IPS DF 4.7 (cell line): ENCODE data around the gene PCSK5.
"Not testable (repeated sequence)": the region's sequence is repeated elsewhere in the genome, so short reads cannot be mapped to it uniquely, and the experiment has no call there.

ENCODE experiments used
- DNase-seq: peaks from one replicate; pipeline ENCODE4 v3.0.0-alpha.2; 2013; ENCODE audit warnings: low spot score; ENCODE audit errors: extremely low read depth

PCSK5 gene

DNA sequence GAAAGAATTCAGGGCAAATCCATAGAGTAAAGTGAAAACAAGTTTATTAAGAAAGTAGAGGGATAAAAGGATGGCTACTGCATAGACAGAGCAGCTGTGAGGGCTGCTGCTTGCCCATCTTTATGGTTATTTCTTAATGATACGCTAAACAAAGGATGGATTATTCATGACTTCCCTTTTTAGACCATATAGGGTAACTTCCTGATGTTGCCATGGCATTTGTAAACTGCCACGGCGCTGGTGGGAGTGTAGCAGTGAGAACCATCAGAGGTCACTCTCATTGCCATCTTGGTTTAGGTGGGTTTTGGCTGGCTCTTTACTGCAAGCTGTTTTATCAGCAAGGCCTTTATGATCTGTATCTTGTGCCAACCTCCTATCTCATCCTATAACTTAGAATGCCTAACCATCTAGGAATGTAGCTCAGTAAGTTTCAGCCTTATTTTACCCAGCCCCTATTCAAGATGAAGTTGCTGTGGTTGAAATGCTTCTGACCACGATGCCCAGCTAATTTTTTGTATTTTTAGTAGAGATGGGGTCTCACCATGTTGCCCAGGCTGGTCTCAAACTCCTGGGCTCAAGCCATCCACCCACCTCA, 461.6 kb downstream of the PCSK5 start:
- no peak for DNase-seq

DNA sequence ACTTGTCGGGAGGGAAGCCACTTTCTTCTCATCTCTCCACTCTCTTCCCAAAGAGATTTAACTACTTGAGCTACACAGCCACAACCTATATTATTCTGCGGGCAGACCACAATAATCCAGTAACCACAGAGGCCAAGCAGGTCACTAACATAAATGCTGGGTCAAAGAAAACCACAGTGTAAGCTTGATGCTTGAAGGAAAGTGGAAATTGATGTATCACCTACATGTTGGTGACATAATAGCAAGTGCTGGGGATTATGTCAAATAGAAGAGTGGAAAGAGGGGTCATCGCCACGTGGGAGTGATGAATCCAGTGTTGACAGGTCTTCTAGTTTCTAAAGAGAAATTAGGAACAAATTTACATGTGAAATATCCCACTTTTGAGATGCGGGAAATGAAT, 462.8 kb downstream of the PCSK5 start:
- no peak for DNase-seq

DNA sequence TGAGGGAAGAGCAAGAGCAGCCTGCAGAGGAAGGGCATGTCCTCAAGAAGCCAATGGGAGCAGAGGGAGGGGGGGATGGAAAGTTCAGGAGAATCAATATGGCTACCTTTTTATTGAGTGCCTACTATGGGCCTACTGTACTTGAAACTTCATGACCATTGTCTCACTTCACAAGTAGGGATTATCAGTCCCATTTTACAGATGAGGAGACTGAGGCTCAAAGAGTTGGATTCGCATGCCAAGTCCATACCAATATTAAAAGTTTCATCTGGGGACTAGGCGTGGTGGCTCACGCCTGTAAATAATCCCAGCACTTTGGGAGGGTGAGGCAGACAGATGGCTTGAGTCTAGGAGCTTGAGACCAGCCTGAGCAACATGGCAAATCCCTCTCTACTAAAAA, 463.7 kb downstream of the PCSK5 start:
- DNase-seq = no peak

DNA sequence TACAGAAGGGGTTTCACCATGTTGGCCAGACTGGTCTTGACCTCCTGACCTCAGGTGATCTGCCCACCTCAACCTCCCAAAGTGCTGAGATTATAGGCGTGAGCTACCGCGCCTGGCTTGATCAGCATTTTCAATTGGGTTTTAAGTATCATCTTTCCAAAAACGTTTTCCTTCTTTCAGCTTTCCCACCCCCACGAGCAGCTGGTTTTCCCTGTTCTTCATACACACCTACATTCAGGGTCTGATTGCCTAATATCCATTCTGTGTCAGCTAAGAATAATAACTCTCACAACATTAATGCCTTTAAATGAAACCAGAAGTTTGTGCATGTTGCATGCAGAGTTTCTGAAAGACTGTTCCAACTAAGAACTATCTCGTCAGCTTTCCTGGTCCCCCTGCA, 465.4 kb downstream of the PCSK5 start:
- no peak for DNase-seq

DNA sequence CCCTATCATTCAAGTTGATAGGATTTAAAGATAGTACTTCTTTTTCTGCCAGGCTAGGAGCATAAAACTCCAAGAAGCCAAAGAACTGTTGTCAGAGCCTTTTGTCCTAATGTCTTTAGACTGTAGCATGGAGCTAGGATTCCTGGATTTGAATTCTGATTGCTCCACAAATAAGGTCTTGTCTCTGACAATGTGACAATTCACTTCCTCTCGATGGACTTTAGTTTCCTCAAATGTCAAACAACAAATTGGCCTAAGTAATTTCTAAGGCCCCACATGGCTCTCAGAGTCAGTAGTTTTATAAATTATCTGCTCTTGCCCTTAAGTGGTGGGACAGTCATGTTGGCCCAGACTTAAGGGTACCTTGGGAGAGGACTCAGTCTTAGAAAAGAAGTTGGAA, 467.1 kb downstream of the PCSK5 start:
- no peak for DNase-seq

DNA sequence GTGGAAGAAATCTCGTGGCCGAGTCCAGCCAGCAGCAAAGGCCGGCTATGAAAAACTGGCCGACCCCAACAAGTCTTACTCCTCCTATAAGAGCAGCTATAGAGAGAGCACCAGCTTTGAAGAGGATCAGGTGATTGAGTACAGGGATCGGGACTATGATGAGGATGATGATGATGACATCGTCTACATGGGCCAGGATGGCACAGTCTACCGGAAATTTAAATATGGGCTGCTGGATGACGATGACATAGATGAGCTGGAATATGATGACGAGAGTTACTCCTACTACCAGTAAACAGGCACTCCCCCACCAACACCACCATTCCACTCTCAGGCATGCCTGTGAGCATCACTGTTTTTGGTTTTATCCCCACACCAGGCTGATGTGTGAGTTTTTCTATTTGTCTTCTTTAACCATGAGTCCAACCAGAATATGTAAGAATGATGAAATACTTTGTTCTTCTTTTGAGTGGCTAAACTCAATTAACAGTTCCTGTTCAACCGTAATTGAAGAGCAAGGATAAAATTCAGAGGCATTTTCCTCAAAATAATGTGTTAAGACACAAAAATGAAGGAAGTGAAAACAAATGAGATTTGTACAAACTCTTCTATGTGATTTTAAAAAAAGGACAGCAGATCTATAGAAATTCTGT, 468.3 kb downstream of the PCSK5 start:
- DNase-seq = no peak

DNA sequence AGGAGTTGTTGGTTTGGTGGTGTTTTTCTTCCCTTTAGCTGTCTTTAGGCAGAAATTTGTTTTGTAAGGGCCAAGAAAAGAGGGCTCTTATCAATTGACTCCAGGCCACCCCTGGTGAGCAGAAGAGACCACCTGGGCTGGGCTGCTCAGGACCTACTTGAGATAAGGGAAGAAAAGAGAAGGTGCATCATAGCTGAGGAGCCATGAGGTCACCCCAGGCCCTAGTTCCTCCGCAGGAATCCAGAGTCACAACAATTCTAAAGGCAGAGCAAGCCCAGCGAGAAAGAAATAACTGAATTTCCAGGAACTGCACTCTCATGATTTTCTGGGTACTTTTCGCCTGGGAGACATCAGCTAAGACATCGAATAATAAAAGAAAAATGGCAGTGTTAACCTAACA, 468.9 kb downstream of the PCSK5 start:
- no peak for DNase-seq

DNA sequence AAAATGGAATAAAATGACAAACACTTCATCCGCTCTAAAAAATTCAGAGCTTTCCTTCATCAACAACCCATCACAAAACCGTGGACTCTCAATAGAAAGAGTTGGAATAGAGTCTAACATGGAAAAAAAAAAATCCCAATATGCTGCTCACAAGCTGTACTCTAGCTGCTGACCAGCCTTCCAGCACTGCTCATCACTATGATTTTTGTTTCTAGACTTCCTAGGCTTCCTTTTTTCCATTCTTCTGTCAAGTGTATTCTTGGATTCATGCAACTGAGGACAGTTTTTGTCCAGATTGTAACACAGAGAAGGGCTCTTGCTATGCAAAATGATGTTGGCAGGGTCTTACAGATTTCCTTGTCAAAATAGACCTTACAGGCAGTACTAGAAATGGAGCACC, 469.3 kb downstream of the PCSK5 start:
- DNase-seq = no peak

DNA sequence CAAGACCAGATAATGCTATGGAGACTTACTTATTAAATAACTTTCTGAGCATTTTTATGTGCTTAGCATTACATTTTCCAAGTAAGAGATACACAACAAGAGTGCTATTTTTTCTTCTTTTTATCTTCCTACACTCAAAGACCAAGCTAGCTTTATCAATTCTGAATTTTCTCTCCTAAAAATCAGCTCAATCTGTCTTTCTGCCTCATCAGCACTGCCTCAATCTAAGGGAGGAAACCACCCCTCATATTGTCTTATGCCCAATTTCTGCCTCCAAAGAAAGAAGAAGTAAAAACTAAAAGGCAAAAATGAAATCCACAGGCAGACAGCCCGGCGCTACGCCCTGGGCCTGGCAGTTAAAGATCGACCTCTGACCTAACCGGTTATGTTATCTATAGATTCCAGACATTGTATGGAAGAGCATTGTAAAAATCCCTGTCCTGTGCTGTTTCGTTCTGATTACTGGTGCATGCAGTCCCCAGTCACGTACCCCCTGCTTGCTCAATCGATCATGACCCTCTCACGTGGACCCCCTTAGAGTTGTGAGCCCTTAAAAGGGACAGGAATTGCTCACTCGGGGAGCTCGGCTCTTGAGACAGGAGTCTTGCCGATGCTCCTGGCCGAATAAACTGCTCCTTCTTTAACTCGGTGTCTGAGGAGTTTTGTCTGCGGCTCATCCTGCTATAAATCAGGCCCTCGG, 472.0 kb downstream of the PCSK5 start:
- not testable (repeated sequence) for DNase-seq

DNA sequence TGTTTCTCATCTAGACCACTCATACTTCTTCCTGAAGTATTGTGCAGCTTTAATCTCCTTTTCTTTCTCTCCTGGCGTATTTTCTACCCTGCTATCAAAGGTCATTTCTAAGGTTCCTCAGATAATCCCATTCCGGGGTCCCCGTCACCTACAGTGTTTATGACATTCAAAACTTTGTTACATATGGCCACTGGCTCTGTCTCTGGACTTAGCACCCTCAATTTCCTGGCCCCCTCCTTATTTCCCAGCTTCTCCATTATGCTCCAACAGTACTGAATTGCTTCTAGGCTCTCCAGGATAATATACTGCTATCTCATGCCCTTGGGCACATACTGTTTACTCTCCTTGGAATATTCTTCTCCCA, 472.5 kb downstream of the PCSK5 start:
- no peak for DNase-seq

DNA sequence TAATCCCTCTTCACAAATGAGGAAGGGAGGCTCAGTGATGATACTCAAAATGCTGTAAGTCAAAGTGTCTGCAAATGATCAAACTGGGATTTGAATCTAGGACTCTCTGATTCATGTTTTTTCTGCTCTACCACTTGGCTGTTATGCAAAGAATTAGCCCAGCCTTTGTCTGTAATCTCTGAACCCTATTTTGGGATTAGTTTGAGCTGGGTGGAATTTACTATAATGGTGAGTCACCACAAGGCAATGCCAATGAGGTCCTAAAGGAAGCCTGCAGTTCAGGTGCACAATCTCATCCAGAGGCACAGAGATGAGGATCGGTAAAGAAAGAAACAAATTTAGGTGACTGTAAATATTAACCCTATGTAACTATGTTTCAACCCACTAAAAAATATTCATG, 474.6 kb downstream of the PCSK5 start:
- DNase-seq = no peak

DNA sequence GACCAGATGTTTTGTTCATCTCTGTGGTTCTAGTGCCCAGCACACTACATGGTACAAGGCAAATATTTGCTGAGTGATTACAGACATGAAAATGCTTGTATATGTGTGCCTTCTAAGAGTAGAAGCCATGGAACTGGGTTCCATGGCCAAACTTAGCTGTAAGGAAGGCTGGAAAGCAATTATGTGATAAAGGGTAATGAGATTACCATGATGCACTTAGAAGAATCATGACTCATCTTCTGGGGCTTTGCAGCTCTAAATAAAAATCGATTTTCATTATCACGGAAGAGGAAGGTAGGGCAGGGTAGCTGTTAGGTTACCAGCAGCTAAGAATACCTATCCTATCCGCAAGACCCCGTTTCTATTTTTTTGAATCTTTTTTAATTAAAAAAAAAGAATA, 475.8 kb downstream of the PCSK5 start:
- DNase-seq = no peak

DNA sequence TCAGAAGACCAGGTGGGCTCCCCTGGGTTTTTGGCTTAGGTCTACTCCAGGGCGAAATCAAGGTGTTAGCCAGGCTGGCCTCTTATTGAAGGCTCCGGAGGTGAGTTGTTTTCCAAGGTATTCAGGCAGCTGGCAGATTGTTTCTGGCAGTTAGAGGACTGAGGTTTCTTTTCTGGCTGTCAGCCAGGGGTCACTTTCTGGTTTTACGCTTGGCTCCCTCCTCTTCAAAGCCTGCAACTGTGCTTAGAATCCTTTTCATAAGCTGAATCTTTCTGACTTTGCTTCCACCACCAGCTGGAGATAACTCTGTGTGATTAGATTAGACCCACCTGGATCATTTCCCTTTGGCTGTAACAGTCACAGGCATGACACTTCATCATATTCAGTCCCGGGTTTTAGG, 479.1 kb downstream of the PCSK5 start:
- DNase-seq = no peak

DNA sequence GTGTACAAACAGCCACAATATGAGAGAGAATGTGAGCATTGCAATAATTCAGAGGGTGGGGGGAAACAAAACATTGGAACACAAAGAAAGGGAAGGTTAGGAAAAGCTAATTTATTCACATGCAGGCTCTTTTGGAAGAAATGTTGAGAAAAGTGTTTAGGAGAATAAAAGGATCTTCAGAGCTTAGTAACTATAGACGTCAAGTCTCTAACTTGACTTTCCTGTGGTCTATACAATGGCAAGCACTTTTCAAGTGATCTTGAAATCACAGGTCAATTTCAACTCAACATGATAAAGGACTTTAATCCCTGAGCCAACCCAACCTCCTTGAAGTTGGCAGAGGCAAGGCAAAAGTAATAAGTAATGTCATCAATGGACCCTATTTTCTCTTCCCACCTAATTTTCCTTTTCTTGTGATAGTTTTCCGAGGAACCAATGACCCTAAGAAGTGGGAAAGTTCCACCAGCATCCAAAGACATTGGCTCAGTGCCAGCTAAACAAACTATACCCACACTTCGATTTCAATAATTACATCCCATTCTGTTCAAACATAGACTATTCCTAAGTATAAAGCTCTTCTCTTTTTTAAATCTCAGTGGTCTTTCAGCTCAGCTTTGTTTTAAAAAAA, 480.0 kb downstream of the PCSK5 start:
- DNase-seq = no peak

DNA sequence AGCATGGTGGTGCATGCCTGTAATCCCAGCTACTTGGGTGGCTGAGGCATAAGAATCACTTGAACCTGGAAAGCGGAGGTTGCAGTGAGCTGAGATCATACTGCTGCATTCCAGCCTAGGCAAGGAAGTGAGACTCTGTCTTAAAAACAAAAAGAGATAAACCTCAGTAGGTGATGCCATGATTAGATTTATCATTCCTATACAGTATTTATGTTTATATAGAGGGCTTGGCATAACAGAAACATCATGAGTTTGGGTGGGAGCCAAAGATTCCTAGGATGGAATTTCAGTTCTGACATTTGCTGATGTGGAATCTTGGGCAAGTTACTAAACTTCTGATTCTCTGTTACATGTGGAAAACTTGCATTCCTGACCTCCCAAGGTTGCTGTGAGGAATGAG, 481.4 kb downstream of the PCSK5 start:
- no peak for DNase-seq

DNA sequence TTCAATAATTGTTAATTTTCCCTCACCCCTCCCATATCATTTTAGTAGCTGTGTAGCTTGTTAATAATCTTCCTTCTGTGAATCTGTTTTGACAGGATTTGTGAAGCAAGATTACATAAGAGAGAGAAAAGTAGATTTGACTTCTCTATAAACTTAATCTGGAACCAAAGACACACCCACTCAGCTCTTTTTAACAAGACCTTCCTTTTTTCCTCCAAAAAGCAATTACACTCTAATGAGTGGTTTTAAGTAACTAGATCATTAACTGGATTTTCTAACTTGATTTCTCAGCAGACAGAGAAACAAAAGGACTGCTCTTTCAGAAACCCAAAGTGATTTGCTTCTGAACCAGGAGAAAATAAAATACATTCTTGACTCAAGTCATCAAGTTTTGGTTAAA, 481.9 kb downstream of the PCSK5 start:
- DNase-seq = no peak

DNA sequence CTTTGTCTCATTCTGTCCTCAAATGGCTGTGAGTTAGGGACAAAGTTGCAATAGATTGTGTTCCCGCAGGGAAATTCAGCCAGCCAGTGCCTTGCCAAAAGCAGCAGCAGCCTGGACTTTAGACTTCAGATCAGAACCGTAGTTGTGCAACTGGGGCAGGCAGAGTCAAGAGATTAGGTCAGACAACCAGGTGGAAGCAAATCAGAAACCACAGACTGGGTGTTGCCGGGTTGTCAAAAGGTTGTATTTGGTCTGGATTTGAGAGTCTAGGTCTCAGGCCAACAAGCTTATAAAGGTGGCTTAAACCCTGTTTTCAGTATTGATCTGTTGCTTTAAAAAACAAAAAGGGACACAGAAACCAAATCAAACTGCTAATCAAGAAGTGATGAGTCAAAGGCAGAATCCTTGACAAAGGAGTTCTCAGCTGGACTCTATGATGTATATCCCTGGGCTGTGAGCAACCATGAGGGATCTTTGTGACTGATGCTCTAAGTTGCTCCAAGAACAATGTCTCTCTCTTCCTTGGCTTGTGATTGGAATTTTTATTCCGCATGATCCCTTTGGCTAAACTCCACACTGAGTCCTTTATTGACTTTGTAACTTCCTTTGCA, 482.8 kb downstream of the PCSK5 start:
- no peak for DNase-seq

DNA sequence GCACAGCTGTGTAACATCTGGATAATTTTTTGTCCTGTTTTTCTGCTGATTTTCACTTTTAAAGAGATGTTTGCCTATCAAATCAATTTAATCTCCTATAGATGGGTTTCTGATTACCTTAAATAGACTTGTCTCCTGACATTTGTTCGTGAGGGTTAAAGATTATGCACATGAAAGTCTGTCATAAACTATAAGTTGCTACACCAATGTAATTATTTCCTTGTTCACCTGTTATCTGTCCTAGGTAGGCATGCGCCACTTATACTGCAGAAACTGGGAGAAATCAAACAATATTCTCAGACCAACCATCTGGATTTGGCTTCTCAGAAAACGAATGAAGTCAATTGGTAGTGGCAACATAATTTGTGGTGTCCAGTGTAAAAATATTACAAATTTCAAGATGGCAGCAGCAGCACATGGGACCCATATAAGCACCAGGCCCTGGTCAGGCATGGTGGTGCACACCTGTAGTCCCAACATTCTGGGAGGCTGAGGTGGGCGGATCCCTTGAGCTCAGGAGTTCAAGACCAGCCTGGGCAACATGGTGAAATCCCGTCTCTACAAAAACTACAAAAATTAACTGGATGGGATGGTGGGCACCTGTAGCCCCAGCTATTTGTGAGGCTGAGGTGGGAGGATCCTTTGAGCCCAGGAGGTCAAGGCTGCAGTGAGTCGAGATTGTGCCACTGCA, 483.5 kb downstream of the PCSK5 start:
- DNase-seq = no peak

DNA sequence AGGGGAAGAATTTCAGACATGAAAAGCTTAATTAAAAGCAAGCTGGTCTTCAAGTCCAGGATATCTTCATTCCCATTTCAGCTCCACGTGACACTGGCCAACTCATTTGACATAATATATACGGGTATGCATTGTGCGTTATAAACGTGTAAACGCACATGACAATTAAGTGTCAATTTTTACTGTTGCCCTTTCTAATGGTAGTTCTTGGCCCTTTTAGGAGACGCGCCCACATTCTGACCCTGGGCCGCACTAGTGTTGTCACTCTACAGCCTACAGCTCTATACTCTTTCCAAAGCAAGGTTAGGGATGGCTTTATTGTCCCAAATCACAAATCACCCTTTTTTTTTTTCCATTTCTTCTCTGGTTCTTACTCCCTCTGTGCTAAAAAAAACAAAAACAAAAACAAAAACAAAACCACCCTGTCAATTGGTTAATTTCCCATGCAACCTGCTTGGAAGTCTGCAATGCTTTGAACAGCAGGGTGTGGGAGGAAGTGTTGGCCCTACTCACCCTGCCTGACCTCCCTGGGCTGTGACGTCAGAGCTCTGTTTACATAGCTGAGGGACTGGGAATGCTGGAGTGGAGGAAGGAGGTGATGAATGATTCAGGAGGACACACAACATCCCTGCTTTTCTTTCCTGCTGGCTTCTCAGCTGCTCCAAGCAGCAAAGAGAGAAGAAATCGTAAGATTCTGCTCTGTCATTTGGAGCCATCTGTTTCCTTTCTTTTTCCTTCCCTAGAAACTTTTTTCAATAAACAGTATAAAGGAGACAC, 484.5 kb downstream of the PCSK5 start:
- DNase-seq = no peak

DNA sequence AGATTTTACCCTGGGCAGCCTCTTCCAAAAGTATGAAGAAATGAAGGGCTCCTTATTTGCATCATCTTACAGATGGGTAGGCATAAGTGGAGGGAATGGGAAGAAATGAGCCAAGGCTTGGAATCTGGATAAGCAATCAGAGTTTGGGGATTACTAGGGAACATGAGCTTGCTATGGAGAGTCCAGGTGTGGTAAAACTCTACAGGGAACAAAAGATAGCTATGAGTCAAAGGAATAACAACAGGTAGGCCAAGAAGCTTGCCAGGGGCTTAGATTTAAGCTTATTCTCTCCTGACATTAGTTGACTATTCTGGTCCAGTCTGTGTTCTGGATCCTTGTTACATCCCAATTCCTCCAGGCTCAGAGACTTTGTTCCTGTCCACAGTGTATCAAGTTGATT, 487.3 kb downstream of the PCSK5 start:
- no peak for DNase-seq
